SK-N-SH (cell line): Measurements from ENCODE around the gene NREP. TPM values are rescaled to one million over a fixed set of nuclear protein-coding genes. Genes with fewer than 3 reads are reported as not detected.

Source experiments
- CTCF ChIA-PET: fragments of 300-600, 350-600 bp; formaldehyde crosslinking; extraction: SDS; loops from one replicate; lab custom pipeline; 2021; lab: Yijun Ruan, JAX
- POLR2A ChIA-PET: fragments of 350-600 bp; sonication (Branson Sonifier 250); formaldehyde crosslinking; extraction: SDS; loops from one replicate; lab custom pipeline; 2020; ENCODE audit warnings: antibody characterized with exemption, inconsistent platforms; lab: Yijun Ruan, JAX
- DNase-seq: peaks from one replicate; pipeline ENCODE4 v3.0.0; 2012
- H2AFZ ChIP-seq: fragments of 200-600 bp; sonication (generic); 2 replicates; pipeline ENCODE4 v1.8.1; 2016; ENCODE audit warnings: antibody characterized with exemption, mild to moderate bottlenecking, low read depth
- H3F3A ChIP-seq: fragments of 200-600 bp; sonication (generic); replicated peaks from 2 replicates; pipeline ENCODE3; 2016; ENCODE audit warnings: antibody characterized with exemption, mild to moderate bottlenecking; ENCODE audit not compliant: insufficient read depth
- H3K27ac ChIP-seq, 2 experiments: fragments of 200-500 bp in 1 of 2; fragments of 200-600 bp in 1 of 2; sonication (Bioruptor generic) in 1 of 2; sonication (generic), shearing (Covaris generic) in 1 of 2; 2 replicates each; pipeline versions ENCODE4 v1.5.1 to v1.6.1; 2014 to 2016; ENCODE audit warnings: low read depth in 2 of 2, inconsistent platforms in 1 of 2, low read length in 1 of 2, mild to moderate bottlenecking in 1 of 2, mixed read lengths in 1 of 2
- H3K27me3 ChIP-seq: fragments of 200-600 bp; sonication (generic), shearing (Covaris generic); 2 replicates; pipeline ENCODE4 v1.6.1; 2016; ENCODE audit warnings: mixed run types; ENCODE audit not compliant: insufficient read depth
- H3K36me3 ChIP-seq, 2 experiments: fragments of 200-500 bp in 1 of 2; fragments of 200-600 bp in 1 of 2; sonication (Bioruptor generic) in 1 of 2; sonication (generic) in 1 of 2; replicated peaks in 1 of 2; 2 replicates each; pipeline versions ENCODE3 to v1.5.1; 2014 to 2016; ENCODE audit warnings: low read length in 1 of 2, mild to moderate bottlenecking in 1 of 2; ENCODE audit not compliant: insufficient read depth in 2 of 2, control insufficient read depth in 1 of 2
- H3K4me1 ChIP-seq, 2 experiments: fragments of 200-500 bp in 1 of 2; fragments of 200-600 bp in 1 of 2; sonication (Bioruptor generic) in 1 of 2; sonication (generic), shearing (Covaris generic) in 1 of 2; 2 replicates each; pipeline versions ENCODE4 v1.5.1 to v1.6.1; 2014 to 2016; ENCODE audit warnings: low read depth in 1 of 2, low read length in 1 of 2, mixed run types in 1 of 2; ENCODE audit not compliant: insufficient read depth in 2 of 2, control insufficient read depth in 1 of 2
- H3K4me2 ChIP-seq: fragments of 200-600 bp; sonication (generic), shearing (Covaris generic); 2 replicates; pipeline ENCODE4 v1.6.1; 2017; ENCODE audit warnings: mixed run types
- H3K4me3 ChIP-seq, 2 experiments: fragments of 200-500 bp in 1 of 2; fragments of 200-600 bp in 1 of 2; sonication (Bioruptor generic) in 1 of 2; sonication (generic), shearing (Covaris generic) in 1 of 2; 2 replicates each; pipeline versions ENCODE4 v1.5.1 to v1.8.1; 2014 to 2016; ENCODE audit warnings: low read depth in 2 of 2, inconsistent platforms in 1 of 2, low read length in 1 of 2, mild to moderate bottlenecking in 1 of 2, mixed read lengths in 1 of 2, moderate library complexity in 1 of 2
- H3K79me2 ChIP-seq: fragments of 200-600 bp; sonication (generic); 2 replicates; pipeline ENCODE4 v1.8.1; 2017; ENCODE audit warnings: mild to moderate bottlenecking; ENCODE audit not compliant: insufficient read depth
- H3K9ac ChIP-seq: fragments of 200-600 bp; sonication (generic); 2 replicates; pipeline ENCODE4 v1.6.1; 2017; ENCODE audit warnings: mixed run types
- H3K9me2 ChIP-seq: fragments of 200-600 bp; sonication (generic); 2 replicates; pipeline ENCODE4 v1.6.1; 2017; ENCODE audit warnings: mixed run types
- H3K9me3 ChIP-seq: fragments of 200-600 bp; sonication (generic); 2 replicates; pipeline ENCODE4 v1.6.1; 2017; ENCODE audit warnings: mixed run types, mild to moderate bottlenecking, moderate library complexity
- H4K20me1 ChIP-seq: fragments of 200-600 bp; sonication (generic); 2 replicates; pipeline ENCODE4 v1.6.1; 2017; ENCODE audit warnings: mild to moderate bottlenecking, mixed run types; ENCODE audit not compliant: insufficient read depth
- CHD2 ChIP-seq: fragments of 150-350 bp; IDR thresholded peaks from 2 replicates; pipeline ENCODE4 v1.6.1; 2018; ENCODE audit warnings: low read length; ENCODE audit not compliant: partially characterized antibody
- EZH2phosphoT487 ChIP-seq: fragments of 200-600 bp; sonication (generic); IDR thresholded peaks from 2 replicates; pipeline ENCODE4 v1.6.1; 2017; ENCODE audit warnings: low read depth, mixed run types, mild to moderate bottlenecking, antibody characterized with exemption, moderate library complexity, borderline replicate concordance
- GATA2 ChIP-seq: sonication (generic); formaldehyde crosslinking; IDR thresholded peaks from 2 replicates; pipeline ENCODE4 v1.5.0; 2020; ENCODE audit warnings: mild to moderate bottlenecking, missing genetic modification reagents
- MEF2A ChIP-seq: IDR thresholded peaks from 2 replicates; pipeline ENCODE4 v1.4.0; 2012; ENCODE audit warnings: low read depth, borderline replicate concordance
- NFIC ChIP-seq: IDR thresholded peaks from 2 replicates; pipeline ENCODE4 v1.4.0; 2012; ENCODE audit warnings: borderline replicate concordance
- RAD21 ChIP-seq: IDR thresholded peaks from 2 replicates; pipeline ENCODE4 v1.6.1; 2012; ENCODE audit warnings: mild to moderate bottlenecking, low read length
- RXRA ChIP-seq: IDR thresholded peaks from 2 replicates; pipeline ENCODE4 v1.4.0; 2012; ENCODE audit warnings: low read depth, mild to moderate bottlenecking, borderline replicate concordance
- SIN3A ChIP-seq: IDR thresholded peaks from 2 replicates; pipeline ENCODE4 v1.6.1; 2012; ENCODE audit warnings: low read depth, mild to moderate bottlenecking, low read length, moderate library complexity, borderline replicate concordance
- SMC3 ChIP-seq: IDR thresholded peaks from 2 replicates; pipeline ENCODE4 v1.6.1; 2012; ENCODE audit warnings: low read depth, low read length, improper control_type of control experiment
- TAF1 ChIP-seq: IDR thresholded peaks from 2 replicates; pipeline ENCODE4 v1.6.1; 2012; ENCODE audit warnings: low read depth, mild to moderate bottlenecking, low read length, moderate library complexity, borderline replicate concordance
- WGBS: methylation state at CpG from one replicate; pipeline ENCODE4 v1.1.6; 2017; ENCODE audit warnings: low lambda C conversion rate; 5-methylcytosine and 5-hydroxymethylcytosine counted together
- polyA plus RNA-seq, 3 experiments: library from polyadenylated mRNA; depleted of rRNA; stranded (reverse); fragments of >200 nt; gene quantifications; 2 replicates each; pipeline ENCODE4 v1.2.3, GENCODE V29; 2012
- TF ChIP-seq, protein P1 (sequence below): IDR thresholded peaks from 2 replicates; pipeline ENCODE4; 2012
- TF ChIP-seq, protein P2 (sequence below): fragments of 150-350 bp; IDR thresholded peaks from 2 replicates; pipeline ENCODE4 v1.6.1; 2016; ENCODE audit warnings: mild to moderate bottlenecking, low read depth, low read length
- TF ChIP-seq, protein P3 (sequence below): IDR thresholded peaks from 2 replicates; pipeline ENCODE4 v1.4.0; 2012; ENCODE audit warnings: low read depth, borderline replicate concordance

The NREP gene
- polyA plus RNA-seq, 1 of the 3 experiments (the other 2 are of a cell fraction): 94.4 TPM

DNA sequence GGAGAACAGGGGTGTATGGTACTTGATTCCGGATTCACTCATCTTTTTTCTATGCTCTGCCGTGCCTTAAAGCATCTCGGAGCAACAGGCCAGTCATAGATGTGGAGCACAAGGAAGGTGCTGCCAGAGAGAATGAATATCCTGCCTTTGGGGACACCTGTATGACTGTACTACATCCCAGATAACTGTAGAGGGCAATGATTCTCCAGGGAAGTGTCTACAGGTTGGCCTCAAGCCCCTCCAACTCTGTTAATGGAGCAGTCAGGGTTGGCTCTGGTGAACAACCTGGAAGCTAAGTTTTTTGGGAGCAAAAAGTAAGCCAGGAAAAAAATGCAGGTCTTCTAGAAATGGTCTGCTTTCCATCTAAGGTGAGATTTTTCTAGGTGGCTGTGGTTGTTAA lies 71.0 kb downstream of the NREP start:
- H4K20me1 ChIP-seq: no peaks in the 10 kb centered on the region
- no peak overlapping the region for H3K4me3 ChIP-seq
- no peaks in the 10 kb centered on the region for H3K36me3 ChIP-seq
- H3K27me3 ChIP-seq: no peaks in the 10 kb centered on the region
- TF ChIP-seq CHD2 (no peak), RAD21 (peak; percentile 33)
- 96% methylated on average over 3 of the region's 3 CpGs for WGBS
- H2AFZ ChIP-seq: no peak overlapping the region
- no peaks in the 10 kb centered on the region for H3K9me3 ChIP-seq
- no peaks in the 10 kb centered on the region for H3K79me2 ChIP-seq
- no peak for DNase-seq
- H3K4me2 ChIP-seq: no peak overlapping the region
- POLR2A ChIA-PET: no interaction called here
- H3F3A ChIP-seq: peaks cover 8% of the 10 kb centered on the region
- peaks cover 10 to 14% of the 10 kb centered on the region in 2 experiments for H3K4me1 ChIP-seq
- CTCF ChIA-PET: interaction anchor here (1.1 to 1.2 kb wide), 2 partner anchors 10 to 460 kb away, joined by 3 read pairs; no protein-coding TSS in a partner anchor
- H3K9ac ChIP-seq: no peak overlapping the region
- no peaks in the 10 kb centered on the region for H3K9me2 ChIP-seq
- H3K27ac ChIP-seq: no peak overlapping the region

DNA sequence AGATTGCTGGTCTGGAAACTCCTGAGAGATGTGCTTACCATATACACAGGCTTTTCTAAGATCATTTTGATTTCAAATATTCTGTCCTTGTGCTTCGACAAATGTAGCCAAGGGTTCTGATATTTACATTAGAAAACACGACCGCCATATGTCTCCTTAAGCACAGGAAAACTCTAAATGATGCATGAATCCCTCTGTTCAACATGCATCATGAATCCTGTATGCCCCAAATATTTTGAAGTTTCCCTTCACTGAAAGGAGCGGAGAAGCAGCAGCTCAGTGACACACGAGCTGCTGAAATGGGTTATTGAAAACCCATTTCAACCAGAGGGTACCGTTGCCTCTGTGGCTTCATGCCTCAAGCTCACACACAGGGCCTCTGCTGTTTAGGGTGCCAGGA lies 74.4 kb downstream of the NREP start:
- peaks cover 19% of the 10 kb centered on the region for H3F3A ChIP-seq
- TF ChIP-seq SIN3A: no peak
- no peak for TF ChIP-seq SMC3
- no peak for TF ChIP-seq GATA2
- TF ChIP-seq, protein P1, sequence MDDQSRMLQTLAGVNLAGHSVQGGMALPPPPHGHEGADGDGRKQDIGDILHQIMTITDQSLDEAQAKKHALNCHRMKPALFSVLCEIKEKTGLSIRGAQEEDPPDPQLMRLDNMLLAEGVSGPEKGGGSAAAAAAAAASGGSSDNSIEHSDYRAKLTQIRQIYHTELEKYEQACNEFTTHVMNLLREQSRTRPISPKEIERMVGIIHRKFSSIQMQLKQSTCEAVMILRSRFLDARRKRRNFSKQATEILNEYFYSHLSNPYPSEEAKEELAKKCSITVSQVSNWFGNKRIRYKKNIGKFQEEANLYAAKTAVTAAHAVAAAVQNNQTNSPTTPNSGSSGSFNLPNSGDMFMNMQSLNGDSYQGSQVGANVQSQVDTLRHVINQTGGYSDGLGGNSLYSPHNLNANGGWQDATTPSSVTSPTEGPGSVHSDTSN: no peak
- TF ChIP-seq NFIC: no peak
- no peak for TF ChIP-seq MEF2A
- TF ChIP-seq, protein P2, sequence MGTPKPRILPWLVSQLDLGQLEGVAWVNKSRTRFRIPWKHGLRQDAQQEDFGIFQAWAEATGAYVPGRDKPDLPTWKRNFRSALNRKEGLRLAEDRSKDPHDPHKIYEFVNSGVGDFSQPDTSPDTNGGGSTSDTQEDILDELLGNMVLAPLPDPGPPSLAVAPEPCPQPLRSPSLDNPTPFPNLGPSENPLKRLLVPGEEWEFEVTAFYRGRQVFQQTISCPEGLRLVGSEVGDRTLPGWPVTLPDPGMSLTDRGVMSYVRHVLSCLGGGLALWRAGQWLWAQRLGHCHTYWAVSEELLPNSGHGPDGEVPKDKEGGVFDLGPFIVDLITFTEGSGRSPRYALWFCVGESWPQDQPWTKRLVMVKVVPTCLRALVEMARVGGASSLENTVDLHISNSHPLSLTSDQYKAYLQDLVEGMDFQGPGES: no peak
- TF ChIP-seq, all 33 proteins: peak for 0
- no peaks in the 10 kb centered on the region for H3K27me3 ChIP-seq
- H3K27ac ChIP-seq: peak overlapping the region in 1 of 2 experiments; percentile 97; a peak in 2 of 4 replicates
- no peak overlapping the region for H2AFZ ChIP-seq
- no peaks in the 10 kb centered on the region for H3K9me3 ChIP-seq
- no peaks in the 10 kb centered on the region for H3K36me3 ChIP-seq
- H3K9me2 ChIP-seq: no peaks in the 10 kb centered on the region
- no peak for DNase-seq
- no peaks in the 10 kb centered on the region for H4K20me1 ChIP-seq
- H3K4me3 ChIP-seq: no peak overlapping the region
- WGBS: 94% methylated on average over 6 of the region's 6 CpGs
- peaks cover 18 to 27% of the 10 kb centered on the region in 2 experiments for H3K4me1 ChIP-seq
- H3K79me2 ChIP-seq: no peaks in the 10 kb centered on the region
- no peak overlapping the region for H3K9ac ChIP-seq
- ChIA-PET CTCF (interaction anchor here (1.4 kb wide), 1 partner anchor 13 kb away, joined by 3 read pairs; no protein-coding TSS in a partner anchor), POLR2A (no interaction called here)
- H3K4me2 ChIP-seq: no peak overlapping the region; the same call in 1 of the 2 replicates

DNA sequence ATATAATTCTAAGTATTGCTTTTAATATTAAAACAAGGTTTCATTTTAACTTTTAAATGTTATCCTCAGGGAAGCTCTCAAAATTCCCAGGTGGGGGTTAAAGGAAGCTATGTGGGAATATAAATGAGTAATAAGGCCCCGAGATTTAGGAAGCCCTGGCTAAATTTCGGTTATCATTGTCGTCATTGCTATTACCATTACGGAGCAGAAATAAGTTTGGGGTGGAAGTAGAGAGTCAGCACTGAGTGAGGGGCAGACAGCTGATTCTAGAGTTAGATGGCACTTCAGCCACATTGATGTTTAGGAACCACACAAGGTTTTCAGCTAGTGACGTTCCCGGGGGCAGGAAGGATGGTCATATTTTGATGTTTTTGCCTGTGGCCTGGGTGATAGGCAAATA lies 74.9 kb downstream of the NREP start:
- no peaks in the 10 kb centered on the region for H3K27me3 ChIP-seq
- no peaks in the 10 kb centered on the region for H3K9me2 ChIP-seq
- peak overlapping the region; percentile 96 to 97 for H3K27ac ChIP-seq
- no peak for DNase-seq
- peaks cover 19% of the 10 kb centered on the region for H3F3A ChIP-seq
- H4K20me1 ChIP-seq: no peaks in the 10 kb centered on the region
- H3K9me3 ChIP-seq: no peaks in the 10 kb centered on the region
- ChIA-PET POLR2A (no interaction called here), CTCF (interaction anchor here (1.9 kb wide), 1 partner anchor 8 kb away, joined by 5 read pairs; no protein-coding TSS in a partner anchor)
- H3K4me1 ChIP-seq: peaks cover 18 to 27% of the 10 kb centered on the region in 2 experiments
- WGBS: 92% methylated on average over 6 of the region's 6 CpGs
- H3K79me2 ChIP-seq: no peaks in the 10 kb centered on the region
- no peak overlapping the region; the same call in 1 of the 2 replicates for H3K9ac ChIP-seq
- peak overlapping the region; percentile 60; the same call in 1 of the 2 replicates for H3K4me2 ChIP-seq
- no peak overlapping the region; a peak in 1 of 4 replicates for H3K4me3 ChIP-seq
- no peaks in the 10 kb centered on the region for H3K36me3 ChIP-seq
- H2AFZ ChIP-seq: no peak overlapping the region
- TF ChIP-seq, protein P1: no peak
- TF ChIP-seq, protein P3, sequence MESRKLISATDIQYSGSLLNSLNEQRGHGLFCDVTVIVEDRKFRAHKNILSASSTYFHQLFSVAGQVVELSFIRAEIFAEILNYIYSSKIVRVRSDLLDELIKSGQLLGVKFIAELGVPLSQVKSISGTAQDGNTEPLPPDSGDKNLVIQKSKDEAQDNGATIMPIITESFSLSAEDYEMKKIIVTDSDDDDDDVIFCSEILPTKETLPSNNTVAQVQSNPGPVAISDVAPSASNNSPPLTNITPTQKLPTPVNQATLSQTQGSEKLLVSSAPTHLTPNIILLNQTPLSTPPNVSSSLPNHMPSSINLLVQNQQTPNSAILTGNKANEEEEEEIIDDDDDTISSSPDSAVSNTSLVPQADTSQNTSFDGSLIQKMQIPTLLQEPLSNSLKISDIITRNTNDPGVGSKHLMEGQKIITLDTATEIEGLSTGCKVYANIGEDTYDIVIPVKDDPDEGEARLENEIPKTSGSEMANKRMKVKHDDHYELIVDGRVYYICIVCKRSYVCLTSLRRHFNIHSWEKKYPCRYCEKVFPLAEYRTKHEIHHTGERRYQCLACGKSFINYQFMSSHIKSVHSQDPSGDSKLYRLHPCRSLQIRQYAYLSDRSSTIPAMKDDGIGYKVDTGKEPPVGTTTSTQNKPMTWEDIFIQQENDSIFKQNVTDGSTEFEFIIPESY: no peak
- TF ChIP-seq EZH2phosphoT487 (no peak), RXRA (no peak), TAF1 (no peak), NFIC (no peak), RAD21 (no peak)
- TF ChIP-seq, protein P2: no peak
